Dermis microvascular lymphatic vessel endothelial cell (primary cell): ENCODE data around the gene SZRD1. TPM values are rescaled to one million over a fixed set of nuclear protein-coding genes. Genes with fewer than 3 reads are reported as not detected.
A peak's percentile ranks its signal among the peaks of the same experiment; 100 is the strongest.

Source experiments
- DNase-seq, 2 donors: peaks; one replicate each; pipeline versions ENCODE4 v3.0.0 to v3.0.0-alpha.2; 2010; ENCODE audit warnings: low read depth in 2 of 2
- total RNA-seq: library from RNA; depleted of rRNA; stranded (reverse); fragments of >200 nt; gene quantifications from 2 replicates; pipeline ENCODE4 v1.2.1, GENCODE V29; 2014

The SZRD1 gene
- total RNA-seq, 1 donor from 2014 or later, result 25.8 TPM

DNA sequence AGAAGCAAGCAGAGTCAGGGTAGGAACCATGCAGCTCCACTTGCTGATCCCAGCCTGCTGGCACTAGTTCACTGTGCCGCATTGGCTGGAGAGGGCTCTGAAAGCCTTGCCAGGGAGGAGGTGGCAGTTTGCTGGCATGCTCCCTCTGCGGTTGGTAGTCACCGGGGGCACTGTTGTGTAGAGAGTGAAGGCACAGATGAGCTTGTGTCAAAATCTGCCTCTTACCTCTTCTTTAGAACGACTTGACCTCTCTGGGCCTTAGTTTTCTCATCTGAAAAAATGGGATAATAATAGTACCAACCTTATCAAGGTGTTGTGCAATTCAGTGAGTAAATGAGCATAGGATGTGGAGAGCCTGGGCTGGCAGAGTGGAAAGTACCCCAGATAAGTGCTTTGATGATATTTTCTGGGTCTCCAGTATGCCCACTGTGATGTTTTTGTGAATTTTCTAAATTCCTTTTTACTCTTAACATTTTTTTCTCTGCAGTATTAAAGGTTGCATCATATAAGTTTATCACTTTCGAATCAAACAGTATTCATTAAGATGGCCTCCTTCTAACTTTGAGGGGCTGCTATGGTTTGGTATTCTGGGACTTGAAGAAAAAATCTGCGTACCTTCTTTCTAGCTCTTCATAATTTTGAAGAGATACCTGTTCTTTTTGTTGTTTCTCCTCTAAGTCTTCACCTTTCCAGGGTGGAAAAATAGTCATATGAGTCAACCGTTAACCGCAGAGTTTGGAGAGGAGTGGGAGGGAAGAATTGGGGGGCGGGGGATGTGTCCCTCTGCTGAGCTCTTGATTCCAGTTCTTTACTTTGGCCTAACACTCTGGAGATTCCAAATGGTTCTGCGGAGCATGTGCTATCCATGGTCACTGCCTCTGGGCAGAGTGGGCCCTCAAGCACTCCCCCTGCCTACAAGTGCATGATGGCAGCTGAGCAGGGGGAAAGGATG lies 26.8 kb downstream of the SZRD1 start:
- DNase-seq, result no peak

DNA sequence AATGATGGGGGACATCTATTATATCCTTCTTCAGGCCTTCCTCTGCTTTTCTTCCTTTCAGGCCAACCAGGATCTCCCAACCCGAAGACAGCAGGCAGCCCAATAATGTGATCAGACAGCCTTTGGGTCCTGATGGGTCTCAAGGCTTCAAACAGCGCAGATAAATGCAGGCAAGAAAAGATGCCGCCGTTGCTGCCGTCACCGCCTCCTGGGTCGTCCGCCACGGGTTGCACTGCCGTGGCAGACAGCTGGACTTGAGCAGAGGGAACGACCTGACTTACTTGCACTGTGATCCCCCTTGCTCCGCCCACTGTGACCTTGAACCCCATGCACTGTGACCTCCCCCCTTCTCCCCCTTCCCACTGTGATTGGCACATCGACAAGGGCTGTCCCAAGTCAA lies 27.9 kb downstream of the SZRD1 start:
- DNase-seq, result no peak

DNA sequence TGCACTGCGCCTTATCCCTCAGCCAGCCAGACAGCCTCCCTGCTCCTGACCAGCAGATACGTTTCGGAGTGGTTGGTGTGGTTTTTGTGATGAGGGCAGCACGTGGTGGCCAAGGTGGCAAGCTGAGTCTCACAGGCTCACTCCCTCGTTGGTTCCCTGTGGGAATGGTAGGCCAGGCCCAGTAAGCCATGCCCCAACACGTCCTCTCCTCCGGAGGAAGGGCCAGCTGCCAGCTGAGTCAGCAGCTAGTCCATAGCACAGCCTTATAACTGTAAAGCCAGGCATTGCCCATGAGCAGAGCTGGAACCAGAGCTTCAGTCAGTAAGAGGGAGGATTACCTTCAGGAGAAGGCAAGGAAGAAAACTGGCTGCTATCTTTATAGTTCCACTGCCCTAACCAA lies 29.5 kb downstream of the SZRD1 start:
- DNase-seq, result peak in 1 of 2 donors; percentile 62

DNA sequence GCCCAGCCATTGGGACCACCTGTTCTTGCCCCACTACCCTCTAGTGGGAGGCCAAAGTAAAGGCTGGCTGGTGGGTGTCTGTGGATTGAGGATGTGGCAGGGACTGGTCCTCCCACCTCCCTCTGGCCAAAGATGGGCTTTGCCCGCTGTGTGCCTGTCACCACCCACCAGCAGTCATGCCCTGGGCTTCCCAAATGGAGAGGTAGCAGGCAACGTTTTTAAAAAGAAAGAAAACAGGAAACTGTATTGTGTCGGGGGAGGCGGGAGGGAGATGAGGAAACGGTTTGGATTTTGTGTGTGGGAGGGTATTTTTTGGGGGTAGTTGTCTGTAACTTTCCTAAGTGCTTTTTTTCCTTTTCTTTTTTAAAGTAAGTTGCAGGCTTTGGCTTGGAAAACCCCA lies 30.1 kb downstream of the SZRD1 start:
- DNase-seq, result peak in 1 of 2 donors; percentile 18

DNA sequence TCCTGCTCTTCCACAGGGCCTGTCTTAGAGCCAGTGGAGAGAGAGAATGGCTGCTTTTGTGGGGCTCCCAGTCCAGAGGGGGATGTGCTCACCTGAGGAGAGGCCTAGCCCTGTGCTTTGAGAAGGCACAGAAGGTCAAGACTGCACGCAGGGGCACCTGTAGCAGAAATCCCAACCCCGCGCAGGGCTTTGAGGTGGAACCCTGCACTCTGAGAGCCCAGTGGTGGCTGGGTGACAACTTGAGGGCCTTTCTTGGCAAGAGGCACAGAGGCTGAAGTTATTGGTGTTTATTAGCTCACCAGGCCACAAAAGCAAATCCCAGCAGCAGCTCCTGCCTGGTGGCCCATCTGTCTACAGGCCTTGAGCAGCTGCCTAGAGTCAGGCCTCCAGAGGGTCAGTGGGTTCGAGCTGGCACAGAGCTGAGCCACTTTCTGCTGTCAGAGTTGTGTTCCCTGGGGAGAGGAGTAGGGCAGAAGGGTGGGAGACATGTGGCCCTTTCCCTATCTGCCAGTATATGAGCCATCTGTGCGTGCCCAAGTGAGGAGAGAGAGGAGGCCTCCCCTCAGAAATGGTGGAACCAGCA lies 31.4 kb downstream of the SZRD1 start:
- no peak for DNase-seq

DNA sequence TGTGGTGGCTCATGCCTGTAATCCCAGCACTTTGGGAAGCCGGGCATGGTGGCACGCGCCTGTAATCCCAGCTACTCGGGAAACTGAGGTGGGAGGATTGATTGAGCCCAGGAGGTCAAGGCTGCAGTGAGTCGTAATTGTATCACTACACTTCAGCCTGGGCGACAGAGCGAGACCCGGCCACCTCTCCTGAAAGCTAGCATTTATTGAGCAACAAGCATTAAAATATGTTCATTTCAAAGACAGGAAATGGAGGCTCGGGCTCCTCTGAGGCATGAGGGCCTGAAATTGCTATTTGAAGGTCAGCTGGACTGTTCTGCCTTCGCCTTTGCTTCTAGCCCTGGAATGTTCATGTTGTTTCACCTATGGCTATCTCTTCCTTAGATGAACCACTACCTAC lies 35.7 kb downstream of the SZRD1 start:
- DNase-seq, result no peak

DNA sequence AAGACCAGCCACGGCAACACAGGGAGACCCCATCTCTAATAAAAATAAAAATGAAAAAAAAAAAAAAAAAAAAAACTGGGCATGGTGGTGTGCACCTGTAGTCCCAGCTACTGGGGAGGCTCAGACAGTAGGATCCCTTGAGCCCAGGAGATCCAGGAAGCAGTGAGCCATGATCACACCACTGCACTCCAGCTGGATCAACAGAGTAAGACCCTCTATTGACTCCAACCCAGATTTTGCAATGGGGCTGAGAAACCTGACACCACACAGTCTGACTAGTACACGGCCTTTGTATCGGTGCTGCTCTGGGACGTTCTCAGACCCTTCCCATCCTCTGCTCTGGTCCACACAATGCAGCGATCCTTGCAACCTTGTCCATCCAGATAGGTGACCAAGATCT lies 38.4 kb downstream of the SZRD1 start:
- no peak for DNase-seq

DNA sequence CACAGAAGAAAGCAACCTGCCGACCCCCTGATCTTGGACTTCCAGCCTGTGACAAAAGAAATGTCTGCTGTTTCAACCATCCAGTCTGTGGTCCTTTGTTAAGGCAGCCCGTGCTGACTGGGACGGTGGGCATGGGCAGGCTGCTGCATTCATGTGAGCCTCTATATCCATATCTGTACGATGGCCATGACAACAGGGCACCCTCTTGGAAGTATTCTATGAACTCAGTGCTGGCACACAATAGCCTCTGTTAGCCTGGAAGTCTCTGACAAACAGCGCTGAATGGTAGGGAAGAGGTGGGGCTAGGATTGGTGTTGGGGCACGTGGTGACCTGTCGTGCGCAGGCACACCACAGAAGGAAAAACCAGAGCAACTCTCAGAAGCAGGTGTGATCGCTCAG lies 39.8 kb downstream of the SZRD1 start:
- no peak for DNase-seq

DNA sequence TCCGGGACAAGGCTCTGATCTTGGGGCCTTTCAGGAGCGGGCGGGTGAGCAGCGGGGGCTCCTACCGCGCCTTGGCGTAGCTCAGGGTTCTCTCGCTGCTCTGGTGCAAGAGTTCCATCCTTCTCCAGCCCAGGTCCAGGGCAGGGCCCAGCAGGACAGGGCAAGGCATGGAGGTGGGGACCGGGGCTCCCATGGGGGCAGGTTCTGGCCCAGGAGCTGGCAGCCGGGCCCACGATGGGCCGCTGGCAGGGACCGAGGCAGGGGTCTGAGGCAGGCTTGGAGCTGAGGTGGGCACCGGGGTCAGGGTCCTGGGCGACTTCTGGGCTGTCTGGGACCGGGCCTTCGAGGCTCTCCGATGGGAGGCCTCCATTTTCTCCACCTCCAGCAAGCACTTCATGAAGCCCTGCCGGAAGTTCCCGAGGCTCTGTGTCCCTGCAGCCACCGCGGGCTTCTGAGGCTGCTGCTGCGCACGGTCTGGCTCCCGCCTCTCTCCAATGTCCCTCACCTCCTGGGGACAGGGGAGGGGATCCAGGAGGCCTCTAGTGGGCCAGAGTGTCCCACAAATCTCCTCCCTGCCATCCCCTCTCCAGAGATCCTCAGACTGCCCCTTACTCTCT lies 42.6 kb downstream of the SZRD1 start:
- DNase-seq, result no peak

DNA sequence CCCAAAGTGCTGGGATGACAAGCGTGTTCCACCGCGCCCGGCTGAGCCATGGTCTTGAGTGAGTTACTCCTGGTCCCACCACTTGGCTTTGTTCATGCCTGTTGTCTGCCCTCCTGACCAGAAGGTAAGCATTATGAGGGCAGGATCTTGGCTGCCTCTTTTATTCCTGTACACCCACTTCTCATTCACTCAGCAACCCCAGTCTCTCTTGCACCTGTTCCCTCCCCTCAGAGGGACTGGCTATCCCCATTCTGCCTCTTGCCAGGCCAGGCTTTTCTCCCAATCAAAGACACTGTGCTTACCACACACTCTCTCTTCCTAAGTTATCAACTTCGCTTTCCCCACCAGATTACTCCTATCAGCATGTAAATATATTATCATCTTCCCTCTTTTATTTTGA lies 43.8 kb downstream of the SZRD1 start:
- DNase-seq, result no peak

DNA sequence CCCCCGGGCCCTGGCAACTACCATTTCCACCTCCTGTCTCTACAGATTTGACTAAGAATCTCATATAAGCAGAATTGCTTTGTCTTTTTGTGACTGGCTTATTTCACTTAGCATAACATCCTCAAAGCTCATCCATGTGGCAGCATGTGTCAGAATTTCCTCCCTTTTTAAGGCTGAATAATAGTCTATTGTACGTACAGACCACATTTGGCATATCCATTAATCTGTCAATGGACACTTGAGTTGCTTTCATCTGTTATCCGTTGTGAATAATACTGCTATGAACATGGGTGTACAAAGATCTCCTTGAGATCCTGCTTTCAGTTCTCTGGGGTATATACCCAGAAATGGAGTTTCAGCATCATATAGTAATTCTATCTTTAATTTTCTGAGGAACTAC lies 46.1 kb downstream of the SZRD1 start:
- no peak for DNase-seq

DNA sequence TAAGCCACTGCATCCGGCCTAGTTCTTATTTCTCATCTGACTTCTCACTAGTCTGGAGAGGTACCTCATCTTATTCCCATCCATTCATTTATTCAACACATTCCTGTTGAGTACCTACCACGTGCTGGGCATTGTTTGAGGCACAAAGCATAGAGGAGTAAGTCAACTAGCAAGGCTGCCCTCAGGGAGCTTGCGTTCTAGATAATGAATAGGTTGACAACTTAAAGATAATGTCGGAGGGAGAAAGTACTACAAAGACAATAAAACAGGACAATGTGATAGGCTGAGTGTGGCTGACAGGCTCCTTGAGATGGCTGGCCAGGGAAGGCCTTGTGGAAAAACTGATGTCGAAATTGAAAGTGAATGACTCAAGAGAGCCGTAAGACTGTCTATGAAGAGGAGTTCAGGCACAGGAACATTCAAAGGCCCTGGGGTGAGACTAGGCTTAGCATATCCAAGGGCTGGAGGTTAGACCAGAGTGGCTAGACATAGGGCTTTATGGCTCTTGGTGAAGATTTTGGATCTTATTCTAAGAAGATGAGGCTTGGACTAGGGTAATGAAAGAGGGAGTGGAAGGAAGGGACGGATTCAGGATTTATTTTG lies 51.9 kb downstream of the SZRD1 start:
- no peak for DNase-seq

DNA sequence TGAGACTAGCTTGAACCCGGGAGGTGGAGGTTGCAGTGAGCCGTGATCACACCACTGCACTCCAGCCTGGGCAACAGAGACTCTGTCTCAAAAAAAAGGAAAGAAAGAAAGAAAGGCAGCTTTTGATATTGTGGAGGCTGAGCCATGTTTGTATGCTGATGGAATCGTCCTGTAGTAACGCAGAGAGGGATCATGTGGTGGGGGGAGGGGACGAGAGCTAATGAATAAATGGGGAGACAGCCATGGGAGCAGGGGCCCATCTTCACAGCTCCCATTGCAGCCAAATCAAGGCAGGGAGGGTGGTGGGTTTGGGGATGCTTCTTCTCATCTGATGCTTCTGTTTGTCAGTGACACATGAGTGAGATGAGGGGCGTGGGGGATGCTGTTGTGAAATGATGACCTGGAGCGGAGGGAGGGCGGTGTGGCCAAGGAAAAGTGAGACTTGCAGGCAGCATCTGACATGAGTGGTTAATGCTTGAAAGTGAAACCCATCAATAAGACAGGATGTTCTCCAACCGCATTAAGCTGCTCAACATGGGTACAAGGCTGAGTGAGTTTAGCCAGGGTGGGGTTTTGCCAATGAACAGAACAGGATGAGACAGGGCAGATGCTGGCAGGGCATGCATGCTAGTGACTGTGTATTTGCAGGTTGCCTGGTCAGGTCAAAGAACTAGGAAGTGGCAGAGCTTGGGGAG lies 53.5 kb downstream of the SZRD1 start:
- no peak for DNase-seq

DNA sequence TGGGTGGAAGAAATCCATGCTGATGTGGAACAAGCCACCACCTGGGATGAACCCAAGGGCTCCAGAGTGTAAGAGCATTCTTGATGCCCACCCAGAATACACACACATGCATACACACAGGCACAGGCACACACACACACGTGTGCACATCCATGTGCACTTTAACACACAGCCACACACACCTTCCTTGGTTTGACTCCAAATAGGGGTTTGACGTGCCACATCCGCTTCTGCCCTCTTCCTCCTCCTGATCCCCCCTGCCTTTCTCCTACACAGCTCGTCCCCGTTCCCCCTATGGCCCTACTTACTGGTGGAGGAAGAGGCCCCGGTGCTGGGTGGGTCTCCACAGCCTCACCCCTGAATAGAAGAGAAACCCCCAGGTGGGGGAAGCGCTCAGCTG lies 54.2 kb downstream of the SZRD1 start:
- no peak for DNase-seq

DNA sequence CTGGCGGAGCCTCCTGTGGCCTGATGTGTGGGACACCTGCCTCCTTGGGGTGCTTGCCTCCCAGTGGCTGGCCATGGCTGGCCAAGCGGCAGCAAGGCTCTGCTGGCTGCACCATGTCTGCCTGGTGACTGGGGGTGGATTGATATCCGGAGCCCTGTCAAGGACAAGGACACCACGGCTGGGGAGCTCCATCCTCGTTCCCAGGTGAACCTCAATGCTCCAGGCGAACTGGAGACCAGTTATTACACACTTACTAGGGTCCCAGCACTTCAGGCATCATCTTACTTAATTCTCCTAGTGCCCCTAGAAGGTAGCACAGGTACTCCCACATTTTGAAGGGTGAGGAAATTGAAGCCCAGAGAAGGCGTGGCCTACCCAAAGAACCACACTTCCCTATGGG lies 55.0 kb downstream of the SZRD1 start:
- DNase-seq, result no peak

DNA sequence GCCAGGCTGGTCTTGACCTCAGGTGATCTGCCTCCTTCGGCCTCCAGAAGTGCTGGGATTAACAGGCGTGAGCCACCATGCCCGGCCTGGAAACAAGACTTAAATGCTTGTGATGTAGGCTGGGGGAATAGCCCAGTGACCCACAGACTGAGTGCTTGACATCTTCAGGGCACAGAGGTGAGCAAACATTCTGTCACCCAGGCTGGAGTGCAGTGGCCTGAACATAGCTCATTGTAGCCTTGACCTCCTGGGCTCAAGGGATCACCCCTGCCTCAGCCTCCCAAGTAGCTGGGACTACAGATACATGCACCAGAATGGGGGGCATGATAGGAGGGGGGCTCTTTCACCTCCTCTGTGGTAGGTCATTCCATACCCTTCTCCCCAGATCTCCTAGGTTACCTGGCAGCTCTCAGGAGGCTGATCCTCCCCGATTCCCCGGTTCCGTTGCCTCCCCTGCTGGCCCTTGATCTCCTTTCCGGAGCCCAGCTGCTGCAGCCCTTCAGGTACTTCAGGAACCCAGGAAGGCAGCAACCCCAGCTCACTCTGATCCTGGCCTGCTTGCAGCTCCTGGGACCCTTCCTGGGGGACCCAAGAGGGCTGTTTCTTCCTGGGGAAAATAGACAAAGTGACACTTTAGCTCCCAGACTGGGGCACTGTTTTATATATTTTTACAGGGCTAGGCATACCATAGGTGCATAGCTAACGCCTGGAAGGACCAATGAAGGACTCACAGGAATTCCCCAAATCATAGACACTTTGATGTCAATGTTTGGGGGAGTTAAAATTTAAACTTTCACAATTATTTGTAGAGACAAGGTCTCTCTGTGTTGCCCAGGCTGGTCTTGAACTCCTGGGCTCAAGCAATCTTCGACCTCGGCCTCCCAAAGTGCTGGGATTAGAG lies 58.3 kb downstream of the SZRD1 start:
- DNase-seq, result no peak

DNA sequence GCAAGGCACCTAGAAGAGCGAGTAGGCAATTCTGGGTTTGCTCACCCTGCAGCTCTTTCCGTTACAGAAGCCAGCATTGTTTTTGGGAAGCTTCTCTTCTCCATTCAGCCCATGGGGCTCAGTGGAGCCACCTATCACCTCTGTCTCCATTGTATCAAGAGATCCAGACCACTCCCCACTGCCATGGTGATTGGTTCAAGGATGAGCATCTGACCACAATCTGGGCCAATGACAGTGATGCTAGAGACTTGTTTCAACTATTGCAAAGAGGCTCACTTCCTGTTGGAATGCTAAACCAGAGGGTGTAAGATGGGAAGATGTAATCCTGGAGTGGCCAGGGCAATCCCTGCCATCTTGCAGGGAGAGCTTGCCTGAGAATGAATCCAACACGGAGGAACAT lies 63.6 kb downstream of the SZRD1 start:
- no peak for DNase-seq

DNA sequence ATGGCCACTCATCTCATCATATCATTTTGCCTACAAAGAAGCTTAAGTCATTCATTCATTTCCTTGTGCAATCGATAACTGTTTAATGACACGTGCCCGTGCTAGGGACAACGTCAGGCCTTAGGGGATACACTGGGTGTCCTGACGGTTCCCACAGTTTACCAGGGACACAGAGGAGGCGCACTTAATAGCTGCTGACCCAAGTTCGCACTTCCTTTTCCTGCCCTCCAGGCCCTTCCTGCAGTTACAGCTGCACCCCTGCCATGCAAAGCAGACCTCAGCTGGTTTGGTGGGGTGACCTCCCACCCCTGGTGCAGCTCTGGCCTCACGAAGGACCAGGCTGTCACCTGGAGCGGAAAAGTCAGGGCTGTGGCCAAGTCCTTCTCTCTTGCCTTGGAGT lies 66.0 kb downstream of the SZRD1 start:
- no peak for DNase-seq

DNA sequence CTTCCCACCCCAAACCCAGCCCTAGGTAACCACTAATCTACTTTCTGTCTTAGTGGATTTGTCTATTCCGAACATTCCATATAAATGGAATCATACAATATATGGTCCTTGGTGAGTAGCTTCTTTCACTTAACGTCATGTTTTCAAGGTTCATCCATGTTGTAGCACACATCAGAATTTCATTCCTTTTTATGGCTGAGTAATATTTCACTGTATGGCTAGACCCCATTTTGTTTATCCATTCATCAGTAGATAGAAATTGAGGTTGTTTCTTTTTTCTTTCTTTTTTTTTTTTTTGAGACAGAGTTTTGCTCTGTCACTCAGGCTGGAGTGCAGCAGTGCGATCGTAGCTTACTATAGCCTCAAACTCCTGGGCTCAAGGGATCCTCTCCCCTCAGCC lies 67.0 kb downstream of the SZRD1 start:
- DNase-seq, result no peak

DNA sequence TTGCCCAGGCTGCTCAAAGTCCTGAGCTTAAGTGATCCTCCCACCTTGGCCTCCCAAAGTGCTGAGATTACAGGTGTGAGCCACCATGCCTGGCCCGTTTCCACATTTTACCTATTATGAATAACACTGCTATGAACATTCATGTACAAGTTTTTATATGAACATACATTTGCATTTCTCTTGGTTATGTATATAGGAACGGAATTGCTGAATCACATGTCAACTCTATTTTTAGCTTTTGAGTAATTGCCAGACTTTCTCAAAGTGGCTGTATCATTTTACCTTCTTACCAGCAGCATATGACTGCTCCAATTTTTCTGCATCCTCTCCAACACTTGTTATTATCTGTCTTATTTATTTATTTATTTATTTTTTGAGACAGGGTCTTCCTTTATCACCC lies 67.5 kb downstream of the SZRD1 start:
- no peak for DNase-seq
